Measurements from ENCODE around the gene DPP6.
"Not testable (repeated sequence)": the region's sequence is repeated elsewhere in the genome, so short reads cannot be mapped to it uniquely, and the experiment has no call there.

DPP6 gene

GRCh38 chr7:154666768-154667167 lies 614.6 kb downstream of the DPP6 start:
- H3K9me3 ChIP-seq (ENCODE audit: control insufficient read depth, low read length), result no peaks in the 10 kb centered on the region
- H3K79me2 ChIP-seq, result no peaks in the 10 kb centered on the region
- H3K36me3 ChIP-seq (ENCODE audit: control insufficient read depth, insufficient read depth, low read length), result no peaks in the 10 kb centered on the region
- TF ChIP-seq, protein P1, sequence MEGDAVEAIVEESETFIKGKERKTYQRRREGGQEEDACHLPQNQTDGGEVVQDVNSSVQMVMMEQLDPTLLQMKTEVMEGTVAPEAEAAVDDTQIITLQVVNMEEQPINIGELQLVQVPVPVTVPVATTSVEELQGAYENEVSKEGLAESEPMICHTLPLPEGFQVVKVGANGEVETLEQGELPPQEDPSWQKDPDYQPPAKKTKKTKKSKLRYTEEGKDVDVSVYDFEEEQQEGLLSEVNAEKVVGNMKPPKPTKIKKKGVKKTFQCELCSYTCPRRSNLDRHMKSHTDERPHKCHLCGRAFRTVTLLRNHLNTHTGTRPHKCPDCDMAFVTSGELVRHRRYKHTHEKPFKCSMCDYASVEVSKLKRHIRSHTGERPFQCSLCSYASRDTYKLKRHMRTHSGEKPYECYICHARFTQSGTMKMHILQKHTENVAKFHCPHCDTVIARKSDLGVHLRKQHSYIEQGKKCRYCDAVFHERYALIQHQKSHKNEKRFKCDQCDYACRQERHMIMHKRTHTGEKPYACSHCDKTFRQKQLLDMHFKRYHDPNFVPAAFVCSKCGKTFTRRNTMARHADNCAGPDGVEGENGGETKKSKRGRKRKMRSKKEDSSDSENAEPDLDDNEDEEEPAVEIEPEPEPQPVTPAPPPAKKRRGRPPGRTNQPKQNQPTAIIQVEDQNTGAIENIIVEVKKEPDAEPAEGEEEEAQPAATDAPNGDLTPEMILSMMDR (IDR thresholded peaks at IDR 0.05), result no peak
- no peaks in the 10 kb centered on the region for H3K4me1 ChIP-seq
- no peak overlapping the region for H3K9ac ChIP-seq
- H2AFZ ChIP-seq, result no peak overlapping the region
- no peak overlapping the region for H3K27ac ChIP-seq
- H3K4me3 ChIP-seq (ENCODE audit: low read depth, low read length), result no peak overlapping the region
- no peak overlapping the region for H3K4me2 ChIP-seq (ENCODE audit: low read length)
- H3K27me3 ChIP-seq (ENCODE audit: control insufficient read depth, insufficient read depth, low read length), result no peaks in the 10 kb centered on the region

- Histone ChIP-seq H2AFZ (no peak overlapping the region), H3K79me2 (no peaks in the 10 kb centered on the region), H3K27me3 (ENCODE audit: control insufficient read depth, insufficient read depth, low read length) (no peaks in the 10 kb centered on the region), H3K27ac (no peak overlapping the region), H3K36me3 (ENCODE audit: control insufficient read depth, insufficient read depth, low read length) (no peaks in the 10 kb centered on the region), H3K4me3 (ENCODE audit: low read depth, low read length) (no peak overlapping the region), H3K4me1 (no peaks in the 10 kb centered on the region), H3K4me2 (ENCODE audit: low read length) (no peak overlapping the region), H3K9me3 (ENCODE audit: control insufficient read depth, low read length) (no peaks in the 10 kb centered on the region), H3K9ac (no peak overlapping the region)
- TF ChIP-seq, protein P1 (IDR thresholded peaks at IDR 0.05), result no peak
Observed at GRCh38 chr7:154672659-154673415, 620.6 kb downstream of the DPP6 start.

GRCh38 chr7:154674191-154674590 lies 622.0 kb downstream of the DPP6 start:
- H3K27me3 ChIP-seq (ENCODE audit: control insufficient read depth, insufficient read depth, low read length), result no peaks in the 10 kb centered on the region
- no peak overlapping the region for H3K4me3 ChIP-seq (ENCODE audit: low read depth, low read length)
- no peak overlapping the region for H2AFZ ChIP-seq
- no peaks in the 10 kb centered on the region for H3K4me1 ChIP-seq
- no peak overlapping the region for H3K4me2 ChIP-seq (ENCODE audit: low read length)
- no peak overlapping the region for H3K9ac ChIP-seq
- TF ChIP-seq, protein P1 (IDR thresholded peaks at IDR 0.05), result no peak
- H3K79me2 ChIP-seq, result no peaks in the 10 kb centered on the region
- H3K36me3 ChIP-seq (ENCODE audit: control insufficient read depth, insufficient read depth, low read length), result no peaks in the 10 kb centered on the region
- H3K27ac ChIP-seq, result no peak overlapping the region
- no peaks in the 10 kb centered on the region for H3K9me3 ChIP-seq (ENCODE audit: control insufficient read depth, low read length)

DNA sequence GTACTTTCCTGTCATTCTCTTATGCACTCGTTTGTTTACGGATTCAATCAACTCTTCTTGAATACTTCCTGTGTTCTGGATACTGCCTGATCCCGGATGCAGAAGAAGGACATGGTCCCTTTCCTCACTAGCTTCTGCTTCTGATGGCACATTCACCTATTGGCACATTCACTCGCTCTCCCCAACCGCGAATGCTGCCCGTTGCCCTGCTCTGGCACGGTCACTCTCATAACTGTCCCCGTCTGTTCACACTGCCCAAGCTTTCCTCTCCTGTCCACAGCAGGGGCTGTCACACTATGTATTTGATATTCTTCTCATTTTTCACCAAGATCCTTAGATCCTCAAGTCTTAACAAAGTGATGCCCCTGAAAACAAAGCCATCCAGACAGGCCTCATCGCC lies 623.4 kb downstream of the DPP6 start:
- H3K9me3 ChIP-seq (ENCODE audit: control insufficient read depth, low read length), result no peaks in the 10 kb centered on the region
- H3K27me3 ChIP-seq (ENCODE audit: control insufficient read depth, insufficient read depth, low read length), result no peaks in the 10 kb centered on the region
- H3K4me1 ChIP-seq, result no peaks in the 10 kb centered on the region
- TF ChIP-seq, protein P1 (IDR thresholded peaks at IDR 0.05), result no peak
- H3K79me2 ChIP-seq, result no peaks in the 10 kb centered on the region
- H3K9ac ChIP-seq, result no peak overlapping the region
- no peak overlapping the region for H3K4me2 ChIP-seq (ENCODE audit: low read length)
- no peaks in the 10 kb centered on the region for H3K36me3 ChIP-seq (ENCODE audit: control insufficient read depth, insufficient read depth, low read length)
- no peak overlapping the region for H3K27ac ChIP-seq
- no peak overlapping the region for H2AFZ ChIP-seq
- no peak overlapping the region for H3K4me3 ChIP-seq (ENCODE audit: low read depth, low read length)

- not testable (repeated sequence) for H3K27ac ChIP-seq; H3K4me2 ChIP-seq (ENCODE audit: low read length); H3K36me3 ChIP-seq (ENCODE audit: control insufficient read depth, insufficient read depth, low read length); H3K4me3 ChIP-seq (ENCODE audit: low read depth, low read length); H3K79me2 ChIP-seq; H3K9ac ChIP-seq; H3K9me3 ChIP-seq (ENCODE audit: control insufficient read depth, low read length); H3K27me3 ChIP-seq (ENCODE audit: control insufficient read depth, insufficient read depth, low read length); H2AFZ ChIP-seq; H3K4me1 ChIP-seq
Observed at GRCh38 chr7:154676033-154676421, 623.8 kb downstream of the DPP6 start.
